Hair follicle dermal papilla cell (primary cell): Measurements from ENCODE around the gene PLA2R1. TPM values are rescaled to one million over a fixed set of nuclear protein-coding genes. Genes with fewer than 3 reads are reported as not detected.

Source experiments
- total RNA-seq: library from RNA; depleted of rRNA; stranded (reverse); fragments of >200 nt; gene quantifications from 2 replicates; pipeline ENCODE4 v1.2.3, GENCODE V29; 2012

Gene PLA2R1
- 30.8 and 37.5 TPM in 2 replicates for total RNA-seq

DNA sequence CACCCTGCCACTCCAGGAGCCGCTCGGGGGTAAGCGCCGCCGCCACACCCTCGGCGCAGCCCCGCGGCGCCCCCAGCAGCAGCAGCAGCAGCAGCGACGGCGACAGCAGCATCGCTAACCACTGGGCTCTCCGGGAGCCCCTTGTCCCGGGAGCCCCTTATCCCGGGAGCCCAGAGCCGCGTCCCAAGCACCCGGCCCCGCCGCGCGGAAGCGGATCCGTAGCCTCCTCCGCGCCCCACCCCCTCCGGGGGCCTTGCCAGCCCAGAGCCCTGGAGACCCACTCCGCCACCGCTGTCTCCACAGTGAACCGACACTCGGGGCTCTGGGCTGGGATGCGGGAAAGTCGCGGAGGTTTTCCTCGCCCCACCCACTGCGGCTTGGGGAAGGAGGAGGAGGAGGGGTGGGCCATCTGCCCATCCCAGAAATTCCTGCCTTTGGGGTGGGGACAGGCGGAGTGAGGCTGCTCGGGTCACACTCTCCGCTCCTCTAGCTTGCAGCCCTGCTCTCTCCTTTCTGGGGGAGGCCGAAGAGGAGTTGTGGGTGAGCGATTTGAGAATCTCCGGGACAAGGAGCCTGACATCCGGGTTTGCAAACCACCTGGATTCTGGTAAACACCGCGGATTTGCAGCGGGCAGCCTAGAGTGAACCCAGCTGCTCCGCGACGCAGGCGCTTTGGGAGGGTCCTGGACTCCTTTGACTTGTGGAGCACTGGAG is at the start of gene PLA2R1:
TSS of gene PLA2R1 (minus strand) at position 324 of the 714 bp plus-strand sequence. CDS start at position 112, 212 bp downstream.

DNA sequence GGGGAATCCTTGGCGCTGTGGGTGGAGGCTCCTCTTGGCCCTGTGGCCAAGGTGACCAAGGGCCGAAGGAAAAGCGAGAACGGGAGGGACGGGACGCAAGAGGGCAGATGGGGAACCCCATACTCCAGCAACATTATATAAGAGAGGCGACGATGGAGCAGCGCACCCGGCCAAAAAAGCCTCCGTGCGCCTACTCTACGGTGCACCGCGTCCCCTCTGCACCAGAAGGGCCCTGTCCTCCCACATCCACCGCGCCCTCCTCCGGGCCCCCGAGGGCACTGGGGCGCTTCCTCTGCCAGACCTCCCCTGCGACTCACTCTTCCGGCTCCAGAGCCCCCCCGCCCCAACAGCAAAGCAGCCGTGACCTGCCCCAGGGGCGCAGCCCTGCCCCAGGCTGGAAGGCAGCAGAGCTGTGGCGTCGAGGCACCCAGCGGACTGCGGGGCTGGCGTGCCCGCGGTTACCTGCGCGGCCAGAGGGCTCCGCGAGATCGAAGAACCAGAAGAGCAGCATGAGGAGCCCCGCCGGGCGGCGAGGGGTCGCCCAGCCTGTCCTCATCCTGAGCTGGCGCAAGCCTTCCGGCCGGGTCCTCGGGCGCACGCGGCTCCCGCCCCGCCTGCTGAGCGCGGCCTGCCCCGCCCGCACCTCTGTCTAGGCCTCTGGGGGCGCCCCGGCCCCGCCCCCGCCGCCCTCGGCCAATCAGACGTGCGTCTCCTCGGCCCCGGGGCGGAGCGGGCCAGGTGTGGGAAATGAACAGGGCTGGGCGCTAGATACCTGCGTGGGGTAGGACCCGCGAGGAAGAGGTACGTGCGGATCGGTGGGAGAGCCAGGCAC is 158.1 kb downstream of the PLA2R1 start, which contains the start of gene LY75:
TSS of gene LY75 (minus strand) at position 630 of the 832 bp plus-strand sequence.

Other genes with a start within 250 kb of the PLA2R1 start
- 15.1 and 16.2 TPM in 2 replicates for gene LY75, start 157.9 kb downstream of the PLA2R1 start, total RNA-seq
- gene ITGB6, start 137.7 kb upstream of the PLA2R1 start, total RNA-seq = 0.49 and 0.61 TPM in 2 replicates